Tibial artery (tissue), 4 donors: ENCODE data around the gene PLP2.

Experiments
- DNase-seq, 2 donors: peaks; one replicate each; pipeline ENCODE4 v3.0.0-alpha.2; 2019
- H3K27ac ChIP-seq, 2 donors: fragments of 200-600 bp; sonication (generic) in 1 of 2; 1 replicate in 1 of 2; 2 replicates in 1 of 2; pipeline ENCODE4 v1.5.1; 2018 to 2019; ENCODE audit warnings: mild to moderate bottlenecking in 1 of 2
- H3K27me3 ChIP-seq, 2 donors: fragments of 200-600 bp; sonication (generic) in 1 of 2; one replicate each; pipeline versions ENCODE4 v1.5.1 to v1.6.0; 2016 to 2019
- H3K36me3 ChIP-seq, 3 donors: fragments of 200-600 bp; sonication (generic) in 2 of 3; one replicate each; pipeline ENCODE4 v1.5.1; 2016 to 2019; ENCODE audit warnings: mild to moderate bottlenecking in 2 of 3
- H3K4me1 ChIP-seq, 4 donors: fragments of 200-600 bp; sonication (generic) in 2 of 4; 1 replicate in 3 of 4; 2 replicates in 1 of 4; pipeline ENCODE4 v1.5.1; 2016 to 2019
- H3K4me3 ChIP-seq, 2 donors: fragments of 200-600 bp; sonication (generic) in 1 of 2; 1 replicate in 1 of 2; 2 replicates in 1 of 2; pipeline ENCODE4 v1.5.1; 2018 to 2019; ENCODE audit warnings: mild to moderate bottlenecking in 2 of 2
- H3K9me3 ChIP-seq, 3 donors: fragments of 200-600 bp; sonication (generic) in 1 of 3; one replicate each; pipeline ENCODE4 v1.5.1; 2016 to 2019
- CTCF ChIP-seq, 2 experiments: fragments of 200-600 bp in 1 of 2; fragments of 450-650 bp in 1 of 2; IDR thresholded peaks; one replicate each; pipeline ENCODE4 v1.5.1; 2017 to 2019; ENCODE audit warnings: antibody characterized with exemption in 2 of 2, mild to moderate bottlenecking in 1 of 2, moderate library complexity in 1 of 2
- intact Hi-C: fragments of 100-400 bp; cut with DNase I; formaldehyde crosslinking; loops from one replicate; pipeline ENCODE4 v1.15.0; 2023; ENCODE audit warnings: low total_unique reads

The PLP2 gene

GRCh38 chrX:49204709-49205108, 33.0 kb downstream of the PLP2 start:
- Histone ChIP-seq H3K36me3 (no peaks in the 10 kb centered on the region), H3K27ac (no peak overlapping the region), H3K4me3 (no peak overlapping the region), H3K27me3 (no peaks in the 10 kb centered on the region), H3K9me3 (no peaks in the 10 kb centered on the region), H3K4me1 (peaks cover 0 to 9% (median 4%) of the 10 kb centered on the region in 4 donors)
- no peak for TF ChIP-seq CTCF (IDR thresholded peaks at IDR 0.05)
- intact Hi-C loops: no loop called here
- DNase-seq: no peak

GRCh38 chrX:49205443-49205842, 33.7 kb downstream of the PLP2 start:
- Histone ChIP-seq H3K36me3 (no peaks in the 10 kb centered on the region), H3K27ac (no peak overlapping the region), H3K4me3 (no peak overlapping the region), H3K27me3 (no peaks in the 10 kb centered on the region), H3K9me3 (no peaks in the 10 kb centered on the region), H3K4me1 (peaks cover 0 to 6% (median 2%) of the 10 kb centered on the region in 4 donors)
- intact Hi-C loops: no loop called here
- no peak for TF ChIP-seq CTCF (IDR thresholded peaks at IDR 0.05)
- DNase-seq: no peak

- no peak overlapping the region for H3K4me3 ChIP-seq
- H3K27me3 ChIP-seq: no peaks in the 10 kb centered on the region
- no peaks in the 10 kb centered on the region for H3K9me3 ChIP-seq
- TF ChIP-seq CTCF (IDR thresholded peaks at IDR 0.05): no peak
- intact Hi-C loops: no loop called here
- H3K27ac ChIP-seq: no peak overlapping the region
- DNase-seq: no peak
- no peaks in the 10 kb centered on the region for H3K36me3 ChIP-seq
- H3K4me1 ChIP-seq: no peaks in the 10 kb centered on the region
Measured at GRCh38 chrX:49206543-49206942, 34.8 kb downstream of the PLP2 start.

- Histone ChIP-seq H3K27ac (no peak overlapping the region), H3K36me3 (no peaks in the 10 kb centered on the region), H3K4me1 (no peaks in the 10 kb centered on the region), H3K27me3 (no peaks in the 10 kb centered on the region), H3K9me3 (no peaks in the 10 kb centered on the region), H3K4me3 (no peak overlapping the region)
- no peak for DNase-seq
- intact Hi-C loops: no loop called here
- TF ChIP-seq CTCF (IDR thresholded peaks at IDR 0.05): no peak
Measured at GRCh38 chrX:49208399-49208798, 36.7 kb downstream of the PLP2 start.

GRCh38 chrX:49209434-49210251, 37.9 kb downstream of the PLP2 start:
- Histone ChIP-seq H3K27me3 (no peaks in the 10 kb centered on the region), H3K36me3 (no peaks in the 10 kb centered on the region), H3K4me1 (no peaks in the 10 kb centered on the region), H3K9me3 (no peaks in the 10 kb centered on the region), H3K27ac (no peak overlapping the region), H3K4me3 (no peak overlapping the region)
- TF ChIP-seq CTCF (IDR thresholded peaks at IDR 0.05): no peak
- intact Hi-C loops: no loop called here
- no peak for DNase-seq
